Stimulated activated CD4-positive, alpha-beta T cell treated with anti-CD3 and anti-CD28 coated beads, TNF-alpha, amount 100 ng/mL, for 48 hours (primary cell): Measurements from ENCODE around the gene ATP8B1.
"Not testable (repeated sequence)": the region's sequence is repeated elsewhere in the genome, so short reads cannot be mapped to it uniquely, and the experiment has no call there.

Experiments
- DNase-seq, 3 donors: peaks; one replicate each; pipeline ENCODE4 v3.0.0-alpha.2; 2020; ENCODE audit warnings: low read depth in 3 of 3

ATP8B1 gene

DNA sequence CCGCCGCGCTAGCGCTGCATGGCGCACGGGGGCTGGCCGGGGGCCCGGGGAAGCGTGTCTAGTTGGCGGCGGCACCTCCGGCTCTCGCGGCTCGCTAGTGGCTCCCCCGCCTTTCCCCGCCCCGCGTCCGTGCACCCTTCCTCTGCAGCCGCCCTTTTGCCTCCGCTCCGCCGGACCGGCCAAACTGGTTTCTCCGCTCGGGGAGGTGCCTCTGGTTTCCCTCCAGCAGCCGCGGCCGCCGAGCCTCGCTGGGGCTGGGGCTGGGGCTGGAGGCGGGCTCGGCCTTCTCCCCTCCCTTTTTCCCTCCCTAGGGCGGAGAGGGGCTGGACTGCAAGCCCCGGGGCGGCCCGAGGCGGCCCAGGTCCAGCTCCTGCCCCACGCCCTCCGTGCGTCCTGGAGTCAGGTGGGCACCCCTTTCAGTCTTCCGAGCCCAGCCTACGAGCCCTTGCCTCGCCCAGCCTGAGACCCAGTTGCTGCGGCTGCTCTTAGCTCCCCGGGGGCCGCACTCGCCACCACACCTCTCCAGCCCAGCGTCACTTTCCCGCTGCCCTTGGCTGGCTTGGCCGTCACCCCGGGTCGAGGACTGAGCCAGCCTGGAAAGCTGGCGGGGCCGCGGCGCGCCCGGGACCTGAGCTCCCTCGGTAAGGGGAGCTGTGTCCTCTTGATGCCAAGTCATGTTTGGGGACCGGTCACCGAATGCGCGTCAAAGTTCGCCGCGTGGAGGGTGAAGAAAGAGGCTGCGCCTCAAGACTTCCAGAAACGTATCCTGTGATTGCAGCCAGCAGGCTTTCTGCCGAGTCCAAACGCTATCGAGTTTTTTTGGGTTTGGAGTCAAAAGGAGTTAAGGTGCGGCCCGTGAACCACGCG is at the start of gene ATP8B1:
ATP8B1 (minus strand) TSS at position 213 of the 867 bp plus-strand sequence. CDS start 71,508 bp downstream, outside the sequence.
- no peak for DNase-seq

GRCh38 chr18:57850063-57850462 is 46.9 kb upstream of the ATP8B1 start:
- no peak for DNase-seq

GRCh38 chr18:57848374-57848773 is 45.3 kb upstream of the ATP8B1 start:
- not testable (repeated sequence) for DNase-seq

DNA sequence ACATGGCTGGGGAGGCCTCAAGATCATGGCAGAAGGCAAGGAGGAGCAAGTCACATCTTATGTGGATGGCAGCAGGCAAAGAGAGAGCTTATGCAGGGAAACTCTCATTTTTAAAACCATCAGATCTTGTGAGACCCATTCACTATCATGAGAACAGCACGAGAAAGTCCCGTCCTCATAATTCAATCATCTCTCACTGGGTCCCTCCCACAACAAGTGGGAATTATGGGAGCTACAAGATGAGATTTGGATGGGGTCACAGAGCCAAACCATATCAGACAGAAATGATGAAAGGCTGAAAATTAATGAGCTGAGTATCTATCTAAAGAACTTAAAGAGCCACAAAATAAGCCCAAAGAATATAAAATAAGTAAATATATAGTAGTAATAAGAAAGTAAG is 44.3 kb upstream of the ATP8B1 start:
- DNase-seq = not testable (repeated sequence)

DNA sequence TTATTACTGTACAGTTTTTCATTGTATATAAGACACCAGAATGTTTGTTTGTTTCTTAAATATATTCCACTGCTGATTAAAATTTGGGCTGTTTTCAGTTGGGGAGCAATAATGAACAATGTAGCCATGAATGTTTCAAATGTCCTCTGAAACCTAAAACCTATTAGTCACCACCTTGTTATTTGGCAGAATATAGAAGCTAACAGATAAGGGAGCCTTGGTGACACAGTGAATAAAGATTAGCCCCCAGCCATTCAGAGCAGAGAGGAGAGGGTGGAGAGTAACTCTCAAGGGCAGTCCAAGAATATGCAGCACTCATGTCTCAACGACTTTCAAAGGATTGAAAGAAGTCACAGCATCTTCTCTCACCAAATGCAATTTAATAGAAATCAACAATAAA is 43.1 kb upstream of the ATP8B1 start:
- no peak for DNase-seq

- DNase-seq = no peak
These were observed 42.5 kb upstream of the ATP8B1 start for GRCh38 chr18:57845605-57846074.

GRCh38 chr18:57844319-57844718 is 41.2 kb upstream of the ATP8B1 start:
- DNase-seq = no peak

- no peak for DNase-seq
These were observed 40.3 kb upstream of the ATP8B1 start for GRCh38 chr18:57843386-57843785.

- DNase-seq = no peak
These were observed 38.5 kb upstream of the ATP8B1 start for GRCh38 chr18:57841568-57841967.

DNA sequence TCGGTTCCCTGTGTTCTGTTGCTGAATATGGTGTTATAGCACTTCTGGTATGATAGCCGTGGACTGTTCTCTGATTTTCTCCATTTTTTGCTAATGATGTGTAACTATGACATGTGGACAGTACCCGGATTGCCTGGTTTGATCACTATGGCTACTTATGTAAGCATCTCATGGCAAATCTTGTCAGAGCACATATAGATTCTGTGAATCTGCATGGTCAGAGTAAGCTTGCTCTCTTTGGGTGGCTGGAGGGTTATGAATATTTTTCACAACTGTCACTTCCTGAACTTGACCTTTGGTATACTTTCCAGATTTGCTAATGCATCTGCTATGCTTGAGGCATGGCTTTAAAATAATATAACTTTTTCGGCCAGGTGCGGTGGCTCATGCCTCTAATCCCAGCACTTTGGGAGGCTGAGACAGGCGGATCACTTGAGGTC is 36.8 kb upstream of the ATP8B1 start:
- DNase-seq = no peak

DNA sequence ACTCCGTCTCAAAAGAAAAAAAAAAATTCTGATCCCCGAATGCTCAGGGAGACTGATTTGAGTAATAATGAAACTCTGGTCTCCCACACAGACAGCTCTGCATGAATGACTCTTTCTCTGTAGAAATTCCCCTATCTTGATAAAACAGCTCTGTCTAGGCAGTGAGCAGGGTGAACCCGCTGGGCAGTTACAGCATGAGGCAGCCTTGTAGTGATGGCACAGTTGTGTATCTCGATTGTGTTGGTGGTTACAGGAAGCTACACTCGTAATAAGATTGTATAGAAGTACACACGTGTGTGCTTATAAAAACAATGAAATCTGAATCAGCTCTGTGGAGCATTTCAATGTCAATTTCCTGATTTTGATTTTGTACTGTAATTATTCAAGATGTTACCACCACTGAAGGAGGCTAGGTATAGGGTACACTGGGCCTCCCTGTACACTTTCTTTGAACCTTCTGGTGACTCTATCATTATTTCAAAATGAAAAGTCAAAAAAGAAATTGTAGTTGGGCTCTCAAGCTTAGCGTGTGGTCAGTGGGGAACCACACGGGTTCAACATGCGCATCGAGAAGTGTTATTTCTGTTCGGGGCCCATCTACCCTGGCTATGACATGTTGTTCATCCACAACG is 34.9 kb upstream of the ATP8B1 start:
- DNase-seq = peak; percentile 20 to 61 (median 32)

GRCh38 chr18:57836557-57836956 is 33.4 kb upstream of the ATP8B1 start:
- no peak for DNase-seq

DNA sequence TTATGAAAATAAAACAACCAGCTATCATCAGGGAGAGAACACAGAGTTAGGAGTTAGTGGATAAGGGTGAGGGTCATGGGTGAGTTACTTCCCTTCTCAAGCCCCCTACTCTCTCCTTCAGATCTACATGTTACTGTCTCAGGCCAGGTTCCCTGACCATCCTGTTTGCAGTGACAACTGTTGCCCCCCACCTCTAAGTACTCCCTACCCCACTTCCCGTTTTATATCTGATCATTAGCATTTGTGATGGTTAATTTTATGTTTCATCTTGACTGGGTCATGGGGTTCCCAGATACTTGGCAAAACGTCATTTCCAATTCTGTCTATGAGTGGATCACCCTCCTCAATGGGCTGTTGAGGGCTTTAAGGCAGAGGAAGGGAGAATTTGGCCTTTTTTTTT is 32.8 kb upstream of the ATP8B1 start:
- no peak for DNase-seq

GRCh38 chr18:57834616-57835015 is 31.5 kb upstream of the ATP8B1 start:
- DNase-seq = no peak

GRCh38 chr18:57833441-57834101 is 30.5 kb upstream of the ATP8B1 start:
- DNase-seq = peak in 1 of 3 donors; percentile 7

GRCh38 chr18:57832730-57833129 is 29.6 kb upstream of the ATP8B1 start:
- DNase-seq = no peak

GRCh38 chr18:57831597-57832377 is 28.7 kb upstream of the ATP8B1 start:
- no peak for DNase-seq

- DNase-seq = no peak
These were observed 24.5 kb upstream of the ATP8B1 start for GRCh38 chr18:57827646-57828045.

DNA sequence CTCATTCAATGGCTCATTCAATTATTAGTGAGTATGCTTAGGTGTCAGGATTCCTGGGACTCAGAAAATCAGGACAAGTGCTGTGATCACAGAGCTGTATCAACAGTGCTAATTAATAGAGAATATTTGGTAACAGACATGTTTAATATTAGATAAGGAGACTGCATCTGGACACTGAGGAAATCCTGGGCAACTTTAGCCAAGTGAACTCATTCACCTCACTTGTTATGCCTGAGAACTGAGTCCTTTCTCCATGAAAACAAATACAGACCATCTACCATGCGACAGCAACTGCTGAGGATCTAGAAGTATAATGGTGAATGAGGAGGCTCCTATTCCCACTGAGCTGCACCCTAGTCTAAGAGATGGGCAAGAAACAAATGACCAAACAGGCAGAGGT is 23.1 kb upstream of the ATP8B1 start:
- DNase-seq = no peak

DNA sequence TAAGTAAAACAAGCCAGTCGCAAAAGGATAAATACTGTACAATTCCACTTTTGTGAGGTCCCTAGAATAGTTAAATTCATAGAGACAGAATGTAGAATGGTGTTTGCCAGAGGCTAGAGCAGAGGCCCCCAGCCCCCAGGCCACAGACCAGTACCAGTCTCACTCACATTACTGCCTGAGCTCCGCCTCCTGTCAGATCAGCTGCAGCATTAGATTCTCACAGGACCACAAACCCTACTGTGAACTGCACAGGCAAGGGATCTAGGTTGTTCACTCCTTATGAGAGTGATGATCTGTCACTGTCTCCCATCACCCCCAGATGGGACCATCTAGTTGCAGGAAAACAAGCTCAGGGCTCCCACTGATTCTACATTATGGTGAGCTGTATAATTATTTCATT is 17.5 kb upstream of the ATP8B1 start:
- DNase-seq = not testable (repeated sequence)

DNA sequence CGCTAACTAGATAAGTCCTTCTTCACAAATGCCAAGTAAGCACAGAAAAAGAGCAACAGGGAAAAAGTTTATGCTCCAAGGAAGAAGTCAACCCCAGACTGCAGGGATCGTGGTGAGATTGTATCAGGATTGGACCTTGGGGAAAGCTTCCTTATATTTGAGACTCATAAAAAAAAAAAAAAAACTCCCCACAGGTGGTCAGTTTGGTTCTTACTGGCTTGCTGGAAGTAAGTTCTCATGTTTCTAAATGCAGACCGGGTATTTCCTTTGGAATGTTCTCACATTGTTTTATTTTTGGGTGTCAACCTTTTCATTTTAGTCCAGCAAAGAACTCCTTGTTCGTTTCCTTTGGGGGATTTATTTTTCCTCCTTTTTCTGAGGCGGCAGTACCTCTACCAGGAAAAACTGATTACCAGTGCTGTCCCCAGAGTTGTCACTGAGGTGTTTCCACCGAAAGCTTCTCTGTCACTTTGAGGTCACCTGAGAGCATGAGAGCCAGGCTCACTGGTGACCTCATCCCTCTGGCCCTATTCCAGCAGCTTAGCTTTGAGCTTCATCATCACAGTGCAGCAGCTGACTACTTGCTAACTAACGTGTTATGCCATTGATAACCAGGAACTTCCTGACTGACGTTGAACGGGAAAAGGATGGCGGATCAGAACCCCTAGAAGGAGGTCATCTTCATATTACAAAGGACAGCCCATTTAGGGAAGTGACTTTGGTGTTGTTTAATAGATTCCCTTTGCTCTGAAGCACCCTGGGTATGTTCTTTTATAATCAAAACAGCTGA is 16.8 kb upstream of the ATP8B1 start:
- DNase-seq = no peak
